ENCODE measurements around the gene HASPIN.

HASPIN gene

DNA sequence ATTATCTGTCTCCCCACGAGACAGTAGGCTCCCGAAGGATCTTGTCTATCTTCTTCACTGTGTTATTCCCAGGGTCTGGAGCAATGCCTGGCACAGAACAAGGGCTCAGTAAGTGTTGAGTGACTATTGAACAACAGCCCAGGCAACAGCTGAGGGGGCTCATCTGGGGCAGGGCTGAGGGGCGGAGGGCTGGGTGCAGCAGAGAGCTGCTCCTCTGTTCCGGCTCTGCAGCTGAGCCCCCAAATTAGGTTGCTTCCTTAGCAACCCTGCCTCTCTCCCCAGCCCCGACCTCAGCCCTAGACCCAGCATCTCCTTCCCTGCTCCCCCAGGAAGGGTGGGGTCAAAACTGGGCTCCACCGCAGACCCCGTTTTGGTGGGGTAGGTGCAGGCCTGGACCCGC lies 45.1 kb downstream of the HASPIN start:
- no peak for DNase-seq

- DNase-seq = no peak
Observed at GRCh38 chr17:3770466-3770865, 46.8 kb downstream of the HASPIN start.

GRCh38 chr17:3771140-3771539 lies 47.4 kb downstream of the HASPIN start:
- DNase-seq = no peak

GRCh38 chr17:3772764-3773163 lies 49.1 kb downstream of the HASPIN start:
- DNase-seq = no peak

DNA sequence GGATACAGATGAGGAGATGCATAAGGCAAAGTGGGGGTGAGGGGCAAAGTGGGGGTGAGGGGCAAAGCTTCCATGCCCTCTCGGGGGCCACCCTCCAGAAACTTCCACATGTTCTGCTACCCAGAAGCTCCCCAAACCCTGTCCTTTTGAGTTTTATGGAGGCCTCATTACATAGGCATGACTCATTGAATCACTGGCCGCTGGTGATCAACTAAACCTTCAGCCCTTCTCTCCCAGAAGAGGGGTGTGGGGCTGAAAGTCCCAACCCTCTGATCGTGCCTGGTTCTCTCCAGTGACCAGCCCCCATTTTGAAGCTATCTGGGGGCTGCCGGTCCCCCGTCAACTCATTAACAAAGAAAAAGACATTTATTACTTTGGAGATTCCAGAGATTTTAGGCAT lies 49.8 kb downstream of the HASPIN start:
- no peak for DNase-seq

DNA sequence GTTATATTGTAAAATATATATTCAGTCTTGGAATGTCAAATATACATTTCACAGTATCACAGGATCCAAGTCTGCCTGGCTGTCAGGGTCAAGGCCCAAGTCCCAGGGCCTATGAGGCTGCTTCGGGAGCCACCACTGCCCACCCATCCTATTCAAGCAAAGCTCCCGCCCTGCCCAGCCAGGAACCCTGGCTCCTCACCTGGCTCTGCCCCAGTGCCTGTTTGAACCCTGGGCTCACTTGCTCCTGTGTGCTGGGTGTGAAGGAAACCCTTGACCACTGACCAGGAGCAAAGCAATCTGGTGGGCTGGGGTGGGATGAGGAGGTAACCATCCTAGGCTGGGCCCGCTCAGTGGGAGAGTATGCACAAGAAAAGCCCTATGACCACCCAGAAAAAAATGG lies 50.3 kb downstream of the HASPIN start:
- no peak for DNase-seq

Data from activated CD4-positive, alpha-beta T cell treated with anti-CD3 and anti-CD28 coated beads for 48 hours (primary cell).